ENCODE data around the gene FRMPD1.

FRMPD1 gene

GRCh38 chr9:37617832-37618231, 32.9 kb upstream of the FRMPD1 start:
- no peak for TF ChIP-seq EZH2phosphoT487 (IDR thresholded peaks at IDR 0.05; ENCODE audit: borderline replicate concordance)
- TF ChIP-seq, protein P1, sequence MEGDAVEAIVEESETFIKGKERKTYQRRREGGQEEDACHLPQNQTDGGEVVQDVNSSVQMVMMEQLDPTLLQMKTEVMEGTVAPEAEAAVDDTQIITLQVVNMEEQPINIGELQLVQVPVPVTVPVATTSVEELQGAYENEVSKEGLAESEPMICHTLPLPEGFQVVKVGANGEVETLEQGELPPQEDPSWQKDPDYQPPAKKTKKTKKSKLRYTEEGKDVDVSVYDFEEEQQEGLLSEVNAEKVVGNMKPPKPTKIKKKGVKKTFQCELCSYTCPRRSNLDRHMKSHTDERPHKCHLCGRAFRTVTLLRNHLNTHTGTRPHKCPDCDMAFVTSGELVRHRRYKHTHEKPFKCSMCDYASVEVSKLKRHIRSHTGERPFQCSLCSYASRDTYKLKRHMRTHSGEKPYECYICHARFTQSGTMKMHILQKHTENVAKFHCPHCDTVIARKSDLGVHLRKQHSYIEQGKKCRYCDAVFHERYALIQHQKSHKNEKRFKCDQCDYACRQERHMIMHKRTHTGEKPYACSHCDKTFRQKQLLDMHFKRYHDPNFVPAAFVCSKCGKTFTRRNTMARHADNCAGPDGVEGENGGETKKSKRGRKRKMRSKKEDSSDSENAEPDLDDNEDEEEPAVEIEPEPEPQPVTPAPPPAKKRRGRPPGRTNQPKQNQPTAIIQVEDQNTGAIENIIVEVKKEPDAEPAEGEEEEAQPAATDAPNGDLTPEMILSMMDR (conservative IDR thresholded peaks at IDR 0.05; ENCODE audit: low read length): no peak
- no peaks in the 10 kb centered on the region for H3K36me3 ChIP-seq (ENCODE audit: insufficient read depth, low read length)
- H2AFZ ChIP-seq (ENCODE audit: low read length): no peak overlapping the region; the same call in 1 of the 2 replicates
- no peak overlapping the region for H3K9ac ChIP-seq (ENCODE audit: low read depth, low read length, poor library complexity, severe bottlenecking)
- H3K79me2 ChIP-seq (ENCODE audit: insufficient read depth, low read length): no peaks in the 10 kb centered on the region
- H3K27me3 ChIP-seq (ENCODE audit: insufficient read depth, low read length, poor library complexity, severe bottlenecking): no peaks in the 10 kb centered on the region
- peaks cover 5% of the 10 kb centered on the region for H3K4me1 ChIP-seq (ENCODE audit: insufficient read depth, low read length, poor library complexity, severe bottlenecking)
- no peaks in the 10 kb centered on the region for H3K9me3 ChIP-seq (ENCODE audit: insufficient read depth, low read depth, low read length)
- H3F3A ChIP-seq (ENCODE audit: low read depth): no peaks in the 10 kb centered on the region
- no peak overlapping the region for H3K4me3 ChIP-seq (ENCODE audit: low read length, poor library complexity, severe bottlenecking)
- no peaks in the 10 kb centered on the region for H3K9me2 ChIP-seq (replicated peaks; ENCODE audit: low read depth, low read length)
- no peak overlapping the region for H3K4me2 ChIP-seq (ENCODE audit: low read depth, low read length, poor library complexity, severe bottlenecking)
- H4K20me1 ChIP-seq (ENCODE audit: insufficient read depth, low read length, poor library complexity, severe bottlenecking): no peaks in the 10 kb centered on the region

- Histone ChIP-seq H3K27me3 (ENCODE audit: insufficient read depth, low read length, poor library complexity, severe bottlenecking) (no peaks in the 10 kb centered on the region), H3K36me3 (ENCODE audit: insufficient read depth, low read length) (no peaks in the 10 kb centered on the region), H3K9me3 (ENCODE audit: insufficient read depth, low read depth, low read length) (no peaks in the 10 kb centered on the region), H3K9ac (ENCODE audit: low read depth, low read length, poor library complexity, severe bottlenecking) (no peak overlapping the region), H3K4me2 (ENCODE audit: low read depth, low read length, poor library complexity, severe bottlenecking) (no peak overlapping the region), H3K4me1 (ENCODE audit: insufficient read depth, low read length, poor library complexity, severe bottlenecking) (peaks cover 5% of the 10 kb centered on the region), H3K4me3 (ENCODE audit: low read length, poor library complexity, severe bottlenecking) (no peak overlapping the region), H2AFZ (ENCODE audit: low read length) (no peak overlapping the region), H3K9me2 (replicated peaks; ENCODE audit: low read depth, low read length) (no peaks in the 10 kb centered on the region), H4K20me1 (ENCODE audit: insufficient read depth, low read length, poor library complexity, severe bottlenecking) (no peaks in the 10 kb centered on the region), H3K79me2 (ENCODE audit: insufficient read depth, low read length) (no peaks in the 10 kb centered on the region), H3F3A (ENCODE audit: low read depth) (no peaks in the 10 kb centered on the region)
- TF ChIP-seq, protein P1 (conservative IDR thresholded peaks at IDR 0.05; ENCODE audit: low read length): no peak
- TF ChIP-seq EZH2phosphoT487 (IDR thresholded peaks at IDR 0.05; ENCODE audit: borderline replicate concordance): no peak
Measured at GRCh38 chr9:37618817-37619216, 31.9 kb upstream of the FRMPD1 start.

DNA sequence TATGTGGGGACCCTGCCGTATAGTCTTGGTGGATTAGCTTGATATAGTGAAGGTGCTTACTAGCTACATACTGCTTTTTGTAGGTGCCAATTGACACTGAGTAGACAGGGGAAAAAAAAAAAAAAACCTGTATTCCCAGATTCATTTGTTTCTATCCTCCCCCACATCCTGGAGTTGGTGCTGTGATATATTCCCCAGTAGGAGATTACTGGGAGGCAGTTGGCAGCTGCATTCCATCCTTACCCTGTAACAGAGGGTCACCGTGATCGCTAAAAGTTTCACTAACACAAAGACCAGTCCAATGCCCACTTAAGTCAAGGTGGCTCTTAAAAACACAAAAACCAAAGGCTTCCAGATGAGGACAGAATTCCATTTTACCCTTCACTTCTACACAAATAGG, 30.9 kb upstream of the FRMPD1 start:
- TF ChIP-seq EZH2phosphoT487 (IDR thresholded peaks at IDR 0.05; ENCODE audit: borderline replicate concordance): no peak
- TF ChIP-seq, protein P1 (conservative IDR thresholded peaks at IDR 0.05; ENCODE audit: low read length): no peak
- Histone ChIP-seq H3F3A (ENCODE audit: low read depth) (no peaks in the 10 kb centered on the region), H4K20me1 (ENCODE audit: insufficient read depth, low read length, poor library complexity, severe bottlenecking) (no peaks in the 10 kb centered on the region), H2AFZ (ENCODE audit: low read length) (no peak overlapping the region), H3K27me3 (ENCODE audit: insufficient read depth, low read length, poor library complexity, severe bottlenecking) (no peaks in the 10 kb centered on the region), H3K4me3 (ENCODE audit: low read length, poor library complexity, severe bottlenecking) (no peak overlapping the region), H3K79me2 (ENCODE audit: insufficient read depth, low read length) (no peaks in the 10 kb centered on the region), H3K4me2 (ENCODE audit: low read depth, low read length, poor library complexity, severe bottlenecking) (no peak overlapping the region), H3K4me1 (ENCODE audit: insufficient read depth, low read length, poor library complexity, severe bottlenecking) (peaks cover 5% of the 10 kb centered on the region), H3K9me3 (ENCODE audit: insufficient read depth, low read depth, low read length) (no peaks in the 10 kb centered on the region), H3K9ac (ENCODE audit: low read depth, low read length, poor library complexity, severe bottlenecking) (no peak overlapping the region), H3K36me3 (ENCODE audit: insufficient read depth, low read length) (no peaks in the 10 kb centered on the region), H3K9me2 (replicated peaks; ENCODE audit: low read depth, low read length) (no peaks in the 10 kb centered on the region)
